Neuronal stem cell (in vitro differentiated cells): ENCODE results near the gene C6orf52.

ENCODE experiments used
- DNase-seq: peaks from one replicate; pipeline ENCODE4 v3.0.0-alpha.2; 2013; ENCODE audit warnings: low spot score
- H2AFZ ChIP-seq: one replicate; pipeline ENCODE4 v1.6.1; 2013; ENCODE audit warnings: mild to moderate bottlenecking, low read length, inconsistent platforms
- H2AK5ac ChIP-seq: 2 replicates; pipeline ENCODE4 v1.6.1; 2013; ENCODE audit warnings: low read depth, mild to moderate bottlenecking, inconsistent platforms, low read length, moderate library complexity, mixed read lengths
- H2BK120ac ChIP-seq: 2 replicates; pipeline ENCODE4 v1.6.1; 2013; ENCODE audit warnings: low read depth, mild to moderate bottlenecking, inconsistent platforms, low read length, moderate library complexity, mixed read lengths
- H2BK12ac ChIP-seq: one replicate; pipeline ENCODE4 v1.6.1; 2013; ENCODE audit warnings: low read length, inconsistent platforms
- H2BK15ac ChIP-seq: 2 replicates; pipeline ENCODE4 v1.6.1; 2013; ENCODE audit warnings: mild to moderate bottlenecking, low read length, inconsistent platforms, mixed read lengths
- H2BK5ac ChIP-seq: one replicate; pipeline ENCODE4 v1.6.1; 2013; ENCODE audit warnings: inconsistent platforms, mild to moderate bottlenecking, low read length, moderate library complexity
- H3K14ac ChIP-seq: one replicate; pipeline ENCODE4 v1.6.1; 2013; ENCODE audit warnings: low read length, inconsistent platforms
- H3K18ac ChIP-seq: 2 replicates; pipeline ENCODE4 v1.6.1; 2013; ENCODE audit warnings: low read length, inconsistent platforms
- H3K23ac ChIP-seq: 2 replicates; pipeline ENCODE4 v1.6.1; 2013; ENCODE audit warnings: low read depth, mild to moderate bottlenecking, mixed read lengths, low read length, inconsistent platforms; ENCODE audit not compliant: poor library complexity
- H3K27ac ChIP-seq: replicated peaks from 3 replicates; pipeline ENCODE4 v1.5.1; 2013; ENCODE audit warnings: low read length, inconsistent platforms
- H3K27me3 ChIP-seq, 3 experiments: 2 replicates each; pipeline ENCODE4 v1.6.1; 2013; ENCODE audit warnings: low read length in 3 of 3, mild to moderate bottlenecking in 2 of 3, inconsistent platforms in 1 of 3, low read depth in 1 of 3, mixed read lengths in 1 of 3, moderate library complexity in 1 of 3; ENCODE audit not compliant: control insufficient read depth in 3 of 3, insufficient read depth in 3 of 3
- H3K36me3 ChIP-seq, 2 donors: replicated peaks in 1 of 2; 2 replicates each; pipeline ENCODE4 v1.6.1; 2013; ENCODE audit warnings: low read length in 2 of 2; ENCODE audit not compliant: control insufficient read depth in 2 of 2, insufficient read depth in 2 of 2
- H3K4ac ChIP-seq: 2 replicates; pipeline ENCODE4 v1.6.1; 2013; ENCODE audit warnings: inconsistent platforms, mild to moderate bottlenecking, low read length, moderate library complexity
- H3K4me1 ChIP-seq, 2 donors: 1 replicate in 1 of 2; 2 replicates in 1 of 2; pipeline ENCODE4 v1.6.1; 2013; ENCODE audit warnings: low read length in 2 of 2, low read depth in 1 of 2; ENCODE audit not compliant: control insufficient read depth in 2 of 2, insufficient read depth in 1 of 2
- H3K4me2 ChIP-seq: one replicate; pipeline ENCODE4 v1.6.1; 2013; ENCODE audit warnings: mild to moderate bottlenecking, low read length, inconsistent platforms; ENCODE audit not compliant: insufficient read depth, poor library complexity, severe bottlenecking
- H3K4me3 ChIP-seq, 2 donors: 2 replicates each; pipeline ENCODE4 v1.5.1; 2013; ENCODE audit warnings: low read length in 2 of 2, mild to moderate bottlenecking in 2 of 2, inconsistent platforms in 1 of 2, moderate library complexity in 1 of 2
- H3K79me1 ChIP-seq: one replicate; pipeline ENCODE4 v1.6.1; 2013; ENCODE audit warnings: low read depth, mild to moderate bottlenecking, inconsistent platforms, low read length, moderate library complexity
- H3K9ac ChIP-seq: one replicate; pipeline ENCODE4 v1.6.1; 2013; ENCODE audit warnings: mild to moderate bottlenecking, low read depth, low read length, inconsistent platforms; ENCODE audit not compliant: poor library complexity
- H3K9me3 ChIP-seq, 2 donors: replicated peaks in 1 of 2; 2 replicates each; pipeline versions ENCODE3 to v1.6.1; 2013; ENCODE audit warnings: low read length in 2 of 2, mild to moderate bottlenecking in 2 of 2, inconsistent platforms in 1 of 2, low read depth in 1 of 2, mixed read lengths in 1 of 2, moderate library complexity in 1 of 2; ENCODE audit not compliant: control insufficient read depth in 2 of 2, insufficient read depth in 1 of 2
- H4K8ac ChIP-seq: one replicate; pipeline ENCODE4 v1.6.1; 2013; ENCODE audit warnings: low read depth, mild to moderate bottlenecking, inconsistent platforms, low read length, moderate library complexity
- H4K91ac ChIP-seq: one replicate; pipeline ENCODE4 v1.6.1; 2013; ENCODE audit warnings: low read length, low read depth, mild to moderate bottlenecking, inconsistent platforms; ENCODE audit not compliant: poor library complexity
- WGBS, 2 donors: extraction: QIAGEN DNeasy Blood & Tissue Kit; methylation state at CpG; one replicate each; pipeline ENCODE4 v1.1.7; 2013; ENCODE audit warnings: missing lambda C conversion rate in 2 of 2, mixed read lengths in 1 of 2; ENCODE audit not compliant: insufficient read length in 2 of 2, insufficient replicate concordance in 1 of 2; ENCODE audit errors: extremely low coverage in 2 of 2; 5-methylcytosine and 5-hydroxymethylcytosine counted together

Gene C6orf52

GRCh38 chr6:10719296-10719963, 25.0 kb upstream of the C6orf52 start:
- H3K4me2 ChIP-seq = no peak overlapping the region
- peaks cover 2 to 15% of the 10 kb centered on the region in 2 donors for H3K9me3 ChIP-seq
- peaks cover 1% of the 10 kb centered on the region for H3K79me1 ChIP-seq
- H4K91ac ChIP-seq = no peak overlapping the region
- no peak for DNase-seq
- H3K23ac ChIP-seq = no peak overlapping the region
- H3K27ac ChIP-seq = no peak overlapping the region
- peaks cover 0 to 5% of the 10 kb centered on the region in 2 donors for H3K36me3 ChIP-seq
- H2AK5ac ChIP-seq = no peak overlapping the region
- no CpG with 5 or more reads among the region's 8 CpGs for WGBS, 2 donors
- no peak overlapping the region for H4K8ac ChIP-seq
- no peak overlapping the region for H2BK12ac ChIP-seq
- no peak overlapping the region for H3K18ac ChIP-seq
- no peak overlapping the region for H2BK15ac ChIP-seq
- no peak overlapping the region for H2BK120ac ChIP-seq
- no peak overlapping the region for H2AFZ ChIP-seq
- peak overlapping the region; percentile 79 for H3K4ac ChIP-seq
- no peak overlapping the region for H3K14ac ChIP-seq
- no peaks in the 10 kb centered on the region for H3K27me3 ChIP-seq
- no peak overlapping the region for H3K4me3 ChIP-seq
- H2BK5ac ChIP-seq = no peak overlapping the region
- peaks cover 7% of the 10 kb centered on the region in 2 donors for H3K4me1 ChIP-seq
- no peak overlapping the region for H3K9ac ChIP-seq

DNA sequence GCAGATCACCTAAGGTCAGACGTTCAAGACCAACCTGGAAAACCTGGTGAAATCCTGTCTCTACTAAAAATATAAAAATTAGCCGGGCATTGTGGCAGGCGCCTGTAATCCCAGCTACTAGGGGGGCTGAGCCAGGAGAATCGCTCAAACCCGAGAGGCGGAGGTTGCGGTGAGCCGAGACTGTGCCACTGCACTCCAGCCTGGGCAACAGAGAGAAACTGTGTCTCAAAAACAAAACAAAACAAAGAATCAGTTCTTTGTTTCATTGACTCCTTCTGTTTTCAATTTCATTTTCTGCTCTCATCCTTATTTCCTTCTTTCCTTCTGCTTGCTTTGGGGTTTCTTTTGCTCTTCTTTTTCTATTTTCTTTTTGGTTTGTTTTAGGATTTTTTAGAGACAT, 19.5 kb upstream of the C6orf52 start:
- Histone ChIP-seq H3K79me1 (no peaks in the 10 kb centered on the region), H2AK5ac (no peak overlapping the region), H4K8ac (no peak overlapping the region), H3K9ac (no peak overlapping the region), H3K18ac (no peak overlapping the region), H4K91ac (no peak overlapping the region), H3K14ac (no peak overlapping the region), H2BK120ac (no peak overlapping the region), H3K4me2 (no peak overlapping the region), H3K4ac (no peak overlapping the region), H3K36me3 (peaks cover 0 to 23% of the 10 kb centered on the region in 2 donors), H3K4me3 (no peak overlapping the region), H3K9me3 (peaks cover 0 to 8% of the 10 kb centered on the region in 2 donors), H3K4me1 (no peaks in the 10 kb centered on the region), H3K23ac (no peak overlapping the region), H2BK15ac (no peak overlapping the region), H3K27me3 (no peaks in the 10 kb centered on the region), H2AFZ (no peak overlapping the region), H3K27ac (no peak overlapping the region), H2BK5ac (no peak overlapping the region), H2BK12ac (no peak overlapping the region)
- DNase-seq = no peak
- WGBS, 2 donors = no CpG with 5 or more reads among the region's 8 CpGs

DNA sequence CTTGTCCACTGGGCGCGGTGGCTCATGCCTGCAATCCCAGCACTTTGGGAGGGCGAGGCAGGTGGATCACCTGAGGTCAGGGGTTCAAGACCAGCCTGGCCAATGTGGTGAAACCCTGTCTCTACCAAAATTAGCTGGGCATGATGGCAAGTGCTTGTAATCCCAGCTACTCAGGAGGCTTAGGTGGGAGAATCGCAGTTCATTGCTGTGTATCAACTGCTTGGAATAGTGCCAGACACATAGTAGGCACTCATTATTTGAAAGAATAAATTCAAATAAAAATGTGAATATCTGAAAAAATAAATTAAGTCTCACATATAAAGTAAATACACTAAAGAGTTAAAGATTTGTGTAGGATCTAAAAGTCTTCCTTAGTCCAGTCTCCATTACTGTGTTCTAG, 2.2 kb upstream of the C6orf52 start:
- Histone ChIP-seq H3K9me3 (peaks cover 0 to 5% of the 10 kb centered on the region in 2 donors), H3K27me3 (no peaks in the 10 kb centered on the region), H4K8ac (no peak overlapping the region), H2AK5ac (no peak overlapping the region), H3K4ac (no peak overlapping the region), H3K79me1 (peaks cover 4% of the 10 kb centered on the region), H3K4me1 (peaks cover 5 to 10% of the 10 kb centered on the region in 2 donors), H3K9ac (no peak overlapping the region), H3K27ac (no peak overlapping the region), H3K4me2 (no peak overlapping the region), H3K4me3 (peak overlapping the region in 1 of 2 donors; percentile 18), H3K23ac (no peak overlapping the region), H2BK12ac (no peak overlapping the region), H3K36me3 (peaks cover 8 to 57% of the 10 kb centered on the region in 2 donors), H2BK120ac (no peak overlapping the region), H2AFZ (no peak overlapping the region), H2BK5ac (no peak overlapping the region), H3K18ac (no peak overlapping the region), H4K91ac (no peak overlapping the region), H2BK15ac (no peak overlapping the region), H3K14ac (no peak overlapping the region)
- no CpG with 5 or more reads among the region's 4 CpGs for WGBS, 2 donors
- no peak for DNase-seq

GRCh38 chr6:10695086-10695657, 756 bp upstream of the C6orf52 start:
- peak overlapping the region; percentile 62 for H3K27ac ChIP-seq
- no peaks in the 10 kb centered on the region for H3K27me3 ChIP-seq
- H3K79me1 ChIP-seq = peaks cover 4% of the 10 kb centered on the region
- H3K9me3 ChIP-seq = peaks cover 0 to 5% of the 10 kb centered on the region in 2 donors
- H2AFZ ChIP-seq = peak overlapping the region; percentile 88
- H2BK12ac ChIP-seq = no peak overlapping the region
- no peak overlapping the region for H2BK120ac ChIP-seq
- H3K23ac ChIP-seq = no peak overlapping the region
- no peak for DNase-seq
- no peak overlapping the region for H3K14ac ChIP-seq
- H4K8ac ChIP-seq = no peak overlapping the region
- H3K36me3 ChIP-seq = peaks cover 8 to 44% of the 10 kb centered on the region in 2 donors
- H2BK15ac ChIP-seq = no peak overlapping the region
- peak overlapping the region; percentile 70 for H3K4me2 ChIP-seq
- H2BK5ac ChIP-seq = no peak overlapping the region
- peak overlapping the region; percentile 38 for H3K9ac ChIP-seq
- WGBS, 2 donors = no CpG with 5 or more reads among the region's 17 CpGs
- H3K4me3 ChIP-seq = peak overlapping the region; percentile 82 to 100
- H4K91ac ChIP-seq = no peak overlapping the region
- no peak overlapping the region for H3K4ac ChIP-seq
- H3K4me1 ChIP-seq = peaks cover 5 to 10% of the 10 kb centered on the region in 2 donors
- peak overlapping the region; percentile 52 for H3K18ac ChIP-seq
- no peak overlapping the region for H2AK5ac ChIP-seq
